ENCODE data around the gene RP9. TPM values are rescaled to one million over a fixed set of nuclear protein-coding genes. Genes with fewer than 3 reads are reported as not detected.
A peak's percentile ranks its signal among the peaks of the same experiment; 100 is the strongest.

RP9 gene
- total RNA-seq, 2 donors from 2014 or later: 15.0 to 18.0 TPM

GRCh38 chr7:33093266-33093665 is 15.9 kb downstream of the RP9 start:
- 92 to 100% methylated on average over 1 to 4 of the region's 4 CpGs for WGBS, 2 experiments (ENCODE audit: insufficient coverage in 1 of 2, insufficient read length in 1 of 2)
- no peak overlapping the region for H3K27ac Mint-ChIP-seq
- peaks cover 34% of the 10 kb centered on the region for H3K36me3 Mint-ChIP-seq (ENCODE audit: low read depth)
- no peaks in the 10 kb centered on the region for H3K9me3 ChIP-seq (ENCODE audit: control insufficient read depth, low read length)
- H3K4me1 ChIP-seq (ENCODE audit: control insufficient read depth, insufficient read depth, low read length): no peaks in the 10 kb centered on the region
- no peak overlapping the region for H3K9ac ChIP-seq (ENCODE audit: extremely low read depth, low read length, poor library complexity, severe bottlenecking)
- no peaks in the 10 kb centered on the region for H3K27me3 ChIP-seq (ENCODE audit: control insufficient read depth, insufficient read depth, low read length, poor library complexity, severe bottlenecking)
- H3K4me3 Mint-ChIP-seq: no peak overlapping the region
- no peaks in the 10 kb centered on the region for H3K9me3 Mint-ChIP-seq
- no peak for TF ChIP-seq CTCF (conservative IDR thresholded peaks at IDR 0.05)
- no peak for DNase-seq
- H3K36me3 ChIP-seq (ENCODE audit: control insufficient read depth, insufficient read depth, low read length): peaks cover 42% of the 10 kb centered on the region
- no peak overlapping the region for H3K27ac ChIP-seq (ENCODE audit: low read depth, low read length)
- H3K27me3 Mint-ChIP-seq (ENCODE audit: insufficient read depth): no peaks in the 10 kb centered on the region
- no peaks in the 10 kb centered on the region for H3K4me1 Mint-ChIP-seq
- no peak overlapping the region for H3K4me3 ChIP-seq (ENCODE audit: low read length)

- Histone ChIP-seq H3K27ac (ENCODE audit: low read depth, low read length) (no peak overlapping the region), H3K9ac (ENCODE audit: extremely low read depth, low read length, poor library complexity, severe bottlenecking) (no peak overlapping the region), H3K36me3 (ENCODE audit: control insufficient read depth, insufficient read depth, low read length) (peaks cover 26% of the 10 kb centered on the region), H3K4me1 (ENCODE audit: control insufficient read depth, insufficient read depth, low read length) (no peaks in the 10 kb centered on the region), H3K27me3 (ENCODE audit: control insufficient read depth, insufficient read depth, low read length, poor library complexity, severe bottlenecking) (no peaks in the 10 kb centered on the region), H3K9me3 (ENCODE audit: control insufficient read depth, low read length) (no peaks in the 10 kb centered on the region), H3K4me3 (ENCODE audit: low read length) (no peak overlapping the region)
- Mint-ChIP-seq H3K27me3 (ENCODE audit: insufficient read depth) (no peaks in the 10 kb centered on the region), H3K4me1 (no peaks in the 10 kb centered on the region), H3K4me3 (no peak overlapping the region), H3K9me3 (no peaks in the 10 kb centered on the region), H3K36me3 (ENCODE audit: low read depth) (peaks cover 22% of the 10 kb centered on the region), H3K27ac (no peak overlapping the region)
- peak; percentile 66 for TF ChIP-seq CTCF (conservative IDR thresholded peaks at IDR 0.05)
- 90 to 91% methylated on average over 5 of the region's 5 CpGs for WGBS, 2 experiments (ENCODE audit: insufficient coverage in 1 of 2, insufficient read length in 1 of 2)
- DNase-seq: peak; percentile 70
These were observed 17.5 kb downstream of the RP9 start for GRCh38 chr7:33091641-33092191.

- Histone ChIP-seq H3K27ac (ENCODE audit: low read depth, low read length) (no peak overlapping the region), H3K36me3 (ENCODE audit: control insufficient read depth, insufficient read depth, low read length) (peaks cover 20% of the 10 kb centered on the region), H3K4me1 (ENCODE audit: control insufficient read depth, insufficient read depth, low read length) (no peaks in the 10 kb centered on the region), H3K9ac (ENCODE audit: extremely low read depth, low read length, poor library complexity, severe bottlenecking) (no peak overlapping the region), H3K27me3 (ENCODE audit: control insufficient read depth, insufficient read depth, low read length, poor library complexity, severe bottlenecking) (no peaks in the 10 kb centered on the region), H3K4me3 (ENCODE audit: low read length) (no peak overlapping the region), H3K9me3 (ENCODE audit: control insufficient read depth, low read length) (no peaks in the 10 kb centered on the region)
- no peak for TF ChIP-seq CTCF (conservative IDR thresholded peaks at IDR 0.05)
- WGBS, 2 experiments (ENCODE audit: insufficient coverage in 1 of 2, insufficient read length in 1 of 2): 94% methylated on average over 2 to 4 of the region's 4 CpGs
- H3K4me1 Mint-ChIP-seq: no peaks in the 10 kb centered on the region
- no peak overlapping the region for H3K27ac Mint-ChIP-seq
- H3K4me3 Mint-ChIP-seq: no peak overlapping the region
- no peaks in the 10 kb centered on the region for H3K27me3 Mint-ChIP-seq (ENCODE audit: insufficient read depth)
- no peak for DNase-seq
- no peaks in the 10 kb centered on the region for H3K9me3 Mint-ChIP-seq
- H3K36me3 Mint-ChIP-seq (ENCODE audit: low read depth): peaks cover 16% of the 10 kb centered on the region
These were observed 18.1 kb downstream of the RP9 start for GRCh38 chr7:33091111-33091531.

All from endodermal cell (in vitro differentiated cells).